ENCODE results near the gene BANF2.
"Not testable (repeated sequence)": the region's sequence is repeated elsewhere in the genome, so short reads cannot be mapped to it uniquely, and the experiment has no call there.

BANF2 gene

GRCh38 chr20:17765584-17765983 is 65.8 kb downstream of the BANF2 start:
- no peak for DNase-seq (ENCODE audit: low read depth in 2 of 2)

- no peak for DNase-seq (ENCODE audit: low read depth in 2 of 2)
Measured at GRCh38 chr20:17766226-17766625, 66.5 kb downstream of the BANF2 start.

- DNase-seq (ENCODE audit: low read depth in 2 of 2): no peak
Measured at GRCh38 chr20:17767624-17768023, 67.9 kb downstream of the BANF2 start.

GRCh38 chr20:17768271-17768670 is 68.5 kb downstream of the BANF2 start:
- no peak for DNase-seq (ENCODE audit: low read depth in 2 of 2)

GRCh38 chr20:17769716-17770115 is 70.0 kb downstream of the BANF2 start:
- DNase-seq (ENCODE audit: low read depth in 2 of 2): not testable (repeated sequence)

GRCh38 chr20:17771206-17772004 is 71.6 kb downstream of the BANF2 start:
- no peak for DNase-seq (ENCODE audit: low read depth in 2 of 2)

- no peak for DNase-seq (ENCODE audit: low read depth in 2 of 2)
Measured at GRCh38 chr20:17772005-17772343, 72.2 kb downstream of the BANF2 start.

GRCh38 chr20:17773619-17774018 is 73.9 kb downstream of the BANF2 start:
- DNase-seq (ENCODE audit: low read depth in 2 of 2): no peak

- DNase-seq (ENCODE audit: low read depth in 2 of 2): no peak
Measured at GRCh38 chr20:17775600-17775999, 75.8 kb downstream of the BANF2 start.

GRCh38 chr20:17776551-17776950 is 76.8 kb downstream of the BANF2 start:
- DNase-seq (ENCODE audit: low read depth in 2 of 2): no peak

- DNase-seq (ENCODE audit: low read depth in 2 of 2): not testable (repeated sequence)
Measured at GRCh38 chr20:17779011-17779410, 79.2 kb downstream of the BANF2 start.

GRCh38 chr20:17782768-17783167 is 83.0 kb downstream of the BANF2 start:
- no peak for DNase-seq (ENCODE audit: low read depth in 2 of 2)

GRCh38 chr20:17783671-17784070 is 83.9 kb downstream of the BANF2 start:
- no peak for DNase-seq (ENCODE audit: low read depth in 2 of 2)

- DNase-seq (ENCODE audit: low read depth in 2 of 2): no peak
Measured at GRCh38 chr20:17785007-17785406, 85.2 kb downstream of the BANF2 start.

Data from stimulated activated CD8-positive, alpha-beta memory T cell treated with anti-CD3 and anti-CD28 coated beads, Interleukin-7, amount 100 ng/mL, for 1 hour (primary cell).